Memory B cell (primary cell): ENCODE results near the gene WDR45.

ENCODE experiments used
- ATAC-seq: fragments of 150-1000 bp; cut with Tn5 transposase; 2 replicates; pipeline ENCODE4 v1.10.0; 2021; ENCODE audit warnings: low read depth, mild to moderate bottlenecking, moderate library complexity
- DNase-seq, 2 donors: peaks; one replicate each; pipeline ENCODE4 v3.0.0; 2022; ENCODE audit warnings: low spot score in 2 of 2
- H3K27ac Mint-ChIP-seq: one replicate; pipeline ENCODE4 v1.8.0; 2022; ENCODE audit warnings: mild to moderate bottlenecking, moderate library complexity, mixed read lengths
- H3K27me3 Mint-ChIP-seq: one replicate; pipeline ENCODE4 v1.8.0; 2022; ENCODE audit warnings: mixed read lengths
- H3K36me3 Mint-ChIP-seq: one replicate; pipeline ENCODE4 v1.8.0; 2022; ENCODE audit warnings: mild to moderate bottlenecking, mixed read lengths
- H3K4me1 Mint-ChIP-seq: one replicate; pipeline ENCODE4 v1.8.0; 2022; ENCODE audit warnings: mixed read lengths
- H3K4me3 Mint-ChIP-seq: one replicate; pipeline ENCODE4 v1.8.0; 2022; ENCODE audit warnings: mild to moderate bottlenecking, moderate library complexity, mixed read lengths
- H3K9me3 Mint-ChIP-seq: one replicate; pipeline ENCODE4 v1.8.0; 2022; ENCODE audit warnings: mixed read lengths

The WDR45 gene

DNA sequence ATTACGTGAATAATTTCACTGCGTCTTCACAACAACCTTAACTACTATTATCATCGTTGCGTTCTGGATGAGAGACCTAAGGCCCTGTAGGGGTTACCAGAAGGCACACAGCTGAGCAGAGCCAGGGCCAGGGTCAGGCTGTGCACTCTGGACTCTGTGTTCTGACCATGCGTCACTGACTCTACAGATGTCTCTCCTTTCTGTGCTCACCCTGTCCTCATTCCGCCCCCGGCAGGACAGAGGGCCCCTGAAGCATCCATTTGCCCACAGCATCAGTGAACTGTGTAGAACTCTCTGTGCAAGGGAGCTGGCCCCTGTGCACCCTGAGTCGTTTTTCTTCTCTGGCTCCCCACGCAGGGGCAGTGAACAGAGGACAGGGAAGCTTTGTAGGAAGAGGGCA lies 22.5 kb upstream of the WDR45 start:
- DNase-seq, result no peak
- ATAC-seq, result no peak
- Mint-ChIP-seq H3K4me1 (peaks cover 3% of the 10 kb centered on the region), H3K9me3 (no peaks in the 10 kb centered on the region), H3K27me3 (no peaks in the 10 kb centered on the region), H3K4me3 (no peak overlapping the region), H3K36me3 (no peaks in the 10 kb centered on the region), H3K27ac (no peak overlapping the region)

DNA sequence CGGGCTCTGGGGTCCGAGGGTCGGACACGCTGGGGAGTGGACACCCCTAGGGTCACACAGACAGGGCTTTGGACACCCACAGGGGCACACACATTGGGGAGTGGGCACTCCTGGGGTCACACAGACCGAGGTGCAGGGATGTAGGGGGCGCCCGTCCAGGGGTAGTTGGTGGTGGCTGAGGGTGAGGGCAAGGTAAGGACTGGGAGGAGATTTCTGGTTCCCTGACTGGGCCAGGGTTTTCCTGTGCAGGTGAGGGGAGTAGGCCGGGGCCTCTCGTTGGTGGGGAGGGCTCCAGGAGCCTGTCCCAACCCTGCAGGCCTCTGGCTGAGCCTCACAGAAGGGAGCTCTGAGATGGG lies 21.9 kb upstream of the WDR45 start:
- Mint-ChIP-seq H3K4me1 (peaks cover 3% of the 10 kb centered on the region), H3K9me3 (no peaks in the 10 kb centered on the region), H3K27me3 (no peaks in the 10 kb centered on the region), H3K4me3 (peak overlapping the region; percentile 89), H3K27ac (no peak overlapping the region), H3K36me3 (no peaks in the 10 kb centered on the region)
- DNase-seq, result no peak
- no peak for ATAC-seq

DNA sequence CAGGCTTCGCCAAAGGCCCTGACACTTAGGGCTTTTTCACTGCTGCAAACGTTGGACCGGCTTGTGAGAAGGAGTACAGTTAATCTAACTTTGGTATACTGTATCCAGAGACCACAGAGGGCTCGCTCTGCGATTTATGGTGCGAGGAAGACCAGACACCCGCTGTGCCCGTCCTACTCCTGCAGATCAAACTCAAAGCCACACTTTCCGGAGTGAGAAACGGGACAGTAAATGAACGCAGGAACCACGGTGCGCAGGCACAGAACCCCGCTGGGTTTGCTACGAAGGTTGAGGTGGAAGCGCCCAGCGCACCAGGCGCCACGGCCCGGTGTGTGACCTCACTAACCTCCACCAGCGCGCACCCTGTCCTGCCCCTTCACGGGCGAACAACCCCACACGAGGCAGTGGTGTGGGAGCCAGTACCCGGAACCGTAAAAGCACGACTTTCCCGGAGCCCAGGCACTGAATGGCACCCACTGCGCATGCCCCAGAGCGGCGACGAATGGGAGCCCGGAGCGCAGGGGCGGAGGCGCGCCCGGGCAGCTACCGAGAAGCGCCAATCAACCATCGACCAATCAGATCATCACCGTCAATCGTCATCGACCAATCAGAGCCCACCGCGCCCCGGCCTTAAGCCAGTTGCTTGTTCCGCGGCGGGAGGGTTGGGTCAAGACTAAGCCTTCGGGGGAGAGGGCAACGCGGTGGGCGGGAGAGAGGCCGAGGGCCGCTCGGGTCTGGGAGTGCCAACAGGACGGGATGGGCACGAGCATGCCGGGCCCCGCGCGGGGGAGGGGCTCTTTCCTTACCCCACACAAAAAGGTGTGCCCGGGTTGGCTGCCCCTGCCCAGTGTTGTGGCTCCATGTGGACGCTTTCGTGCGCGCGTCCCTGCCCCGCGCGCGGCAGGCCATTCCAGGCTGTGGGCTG lies 21.3 kb upstream of the WDR45 start:
- H3K27me3 Mint-ChIP-seq, result no peaks in the 10 kb centered on the region
- DNase-seq, result peak; percentile 68 to 75
- peaks cover 3% of the 10 kb centered on the region for H3K4me1 Mint-ChIP-seq
- no peaks in the 10 kb centered on the region for H3K36me3 Mint-ChIP-seq
- H3K4me3 Mint-ChIP-seq, result peak overlapping the region; percentile 89
- ATAC-seq, result peak; percentile 90
- H3K9me3 Mint-ChIP-seq, result no peaks in the 10 kb centered on the region
- peak overlapping the region; percentile 87 for H3K27ac Mint-ChIP-seq

GRCh38 chrX:49096419-49096818 lies 16.7 kb upstream of the WDR45 start:
- Mint-ChIP-seq H3K27ac (no peak overlapping the region), H3K9me3 (no peaks in the 10 kb centered on the region)
- ATAC-seq, result no peak

DNA sequence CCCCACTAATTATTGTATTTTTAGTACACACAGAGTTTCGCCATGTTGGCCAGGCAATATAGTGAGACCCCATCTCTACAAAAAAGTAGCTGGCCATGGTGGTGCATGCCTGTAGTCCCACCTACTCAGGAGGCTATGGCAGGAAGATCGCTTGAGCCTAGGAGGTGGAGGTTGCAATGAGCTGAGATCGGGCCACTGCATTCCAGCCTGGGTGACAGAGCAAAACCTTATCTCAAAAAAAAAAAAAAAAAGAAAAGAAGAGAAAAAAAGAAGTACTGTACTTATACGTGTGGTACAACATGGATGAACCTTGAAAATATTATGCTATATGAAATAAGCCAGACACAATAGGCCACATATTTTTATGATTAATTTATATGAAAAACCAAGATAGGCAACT lies 9.9 kb upstream of the WDR45 start:
- H3K4me3 Mint-ChIP-seq, result no peak overlapping the region
- no peak overlapping the region for H3K27ac Mint-ChIP-seq
- H3K9me3 Mint-ChIP-seq, result no peaks in the 10 kb centered on the region
- no peaks in the 10 kb centered on the region for H3K36me3 Mint-ChIP-seq
- no peak for ATAC-seq
- DNase-seq, result no peak
- H3K27me3 Mint-ChIP-seq, result no peaks in the 10 kb centered on the region
- H3K4me1 Mint-ChIP-seq, result no peaks in the 10 kb centered on the region

More at GRCh38 chrX:49096419-49096818, 16.7 kb upstream of the WDR45 start:
- H3K4me3 Mint-ChIP-seq, result no peak overlapping the region
- H3K36me3 Mint-ChIP-seq, result no peaks in the 10 kb centered on the region
- H3K4me1 Mint-ChIP-seq, result no peaks in the 10 kb centered on the region
- no peak for DNase-seq
- H3K27me3 Mint-ChIP-seq, result no peaks in the 10 kb centered on the region

DNA sequence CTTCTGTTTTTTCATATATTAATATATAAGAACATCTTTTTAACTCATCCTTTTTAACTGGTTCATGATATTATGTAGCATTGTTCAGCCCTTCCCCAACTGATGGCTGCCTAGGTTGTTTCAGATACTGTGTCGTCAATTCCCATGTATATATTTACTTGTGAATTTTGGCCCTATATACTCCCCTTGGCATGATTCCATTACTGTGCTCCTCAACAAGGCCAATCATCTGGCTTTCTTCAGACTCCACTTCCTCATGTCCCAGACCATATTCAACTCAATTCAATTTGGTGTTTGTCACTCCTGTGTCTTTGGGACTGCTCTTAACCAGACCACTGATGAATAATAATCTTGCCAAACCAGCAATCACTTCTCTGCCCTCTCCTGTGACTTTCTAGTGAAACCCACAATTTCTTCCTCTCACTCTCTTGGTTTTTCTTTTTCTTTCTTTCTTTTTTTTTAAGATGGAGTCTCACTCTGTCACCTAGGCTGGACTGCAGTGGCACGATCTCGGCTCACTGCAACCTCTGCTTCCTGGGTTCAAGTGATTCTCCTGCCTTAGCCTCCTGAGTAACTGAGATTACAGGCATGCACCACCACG lies 2.7 kb upstream of the WDR45 start:
- Mint-ChIP-seq H3K27me3 (no peaks in the 10 kb centered on the region), H3K9me3 (no peaks in the 10 kb centered on the region), H3K36me3 (peaks cover 10% of the 10 kb centered on the region), H3K4me3 (no peak overlapping the region), H3K27ac (no peak overlapping the region), H3K4me1 (peaks cover 12% of the 10 kb centered on the region)
- DNase-seq (no peak), ATAC-seq (no peak)

GRCh38 chrX:49077941-49078340 lies 1.7 kb downstream of the WDR45 start:
- Mint-ChIP-seq H3K9me3 (no peaks in the 10 kb centered on the region), H3K36me3 (peaks cover 10% of the 10 kb centered on the region), H3K27ac (no peak overlapping the region), H3K4me1 (peaks cover 19% of the 10 kb centered on the region), H3K27me3 (no peaks in the 10 kb centered on the region), H3K4me3 (no peak overlapping the region)
- DNase-seq, result no peak
- no peak for ATAC-seq

- Mint-ChIP-seq H3K27ac (no peak overlapping the region), H3K4me3 (no peak overlapping the region), H3K9me3 (no peaks in the 10 kb centered on the region), H3K4me1 (peaks cover 23% of the 10 kb centered on the region), H3K27me3 (no peaks in the 10 kb centered on the region), H3K36me3 (peaks cover 17% of the 10 kb centered on the region)
- DNase-seq (no peak), ATAC-seq (no peak)
These were observed 4.3 kb downstream of the WDR45 start for GRCh38 chrX:49075347-49075746.

DNA sequence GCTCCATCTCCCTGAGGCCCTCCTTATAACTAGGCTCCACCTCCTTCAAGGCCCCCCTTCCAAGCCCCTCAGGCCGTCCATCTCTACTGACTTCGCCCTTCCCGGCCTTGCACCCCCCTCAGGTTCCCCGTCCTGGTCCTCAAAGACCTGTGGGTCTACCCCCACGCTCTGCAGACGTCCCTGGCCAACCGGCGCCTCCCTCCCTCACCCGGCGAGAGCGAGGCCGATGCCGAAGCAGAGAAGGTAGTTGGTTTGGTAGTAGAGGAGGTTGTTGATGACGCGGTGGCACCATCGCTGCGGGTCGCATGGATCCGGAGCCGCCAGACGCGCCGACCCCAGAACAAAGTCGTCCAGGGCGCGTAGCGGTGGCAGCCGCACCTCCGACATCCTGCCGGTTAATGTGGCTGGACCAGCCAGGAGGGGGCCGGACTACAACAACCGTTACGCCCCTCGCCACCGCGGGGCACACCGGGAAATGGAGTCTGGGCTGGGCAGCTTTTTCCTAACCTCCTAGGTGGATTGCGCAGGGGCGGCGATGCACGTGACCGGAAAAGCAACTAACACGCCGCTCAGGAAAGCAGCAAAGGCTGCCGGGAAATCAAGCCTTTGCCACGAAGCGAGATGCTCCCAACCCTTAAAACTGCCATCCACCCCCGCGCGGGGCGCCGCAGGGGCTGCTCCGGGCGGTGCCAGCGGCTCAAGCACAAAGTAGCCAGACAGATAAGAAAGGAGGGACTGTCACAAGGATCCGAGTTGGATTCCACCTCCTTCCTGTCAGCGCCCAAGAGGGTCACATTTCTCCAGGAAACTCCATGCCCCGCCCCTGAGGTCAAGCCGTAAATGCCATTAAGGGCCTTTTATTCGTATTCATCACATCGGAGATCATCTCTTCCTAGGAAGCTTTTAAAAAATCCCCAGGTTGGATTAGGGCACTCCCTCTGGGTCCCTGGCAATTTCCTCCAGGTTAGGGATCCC lies 5.8 kb downstream of the WDR45 start, which contains the start of gene PRAF2:
PRAF2 (minus strand) TSS at position 402 of the 975 bp plus-strand sequence; CDS start at position 387, 15 bp downstream.
- peak within 1 kb of the TSS; percentile 82 for H3K4me3 Mint-ChIP-seq
- peak within 1 kb of the TSS; percentile 46 for H3K27ac Mint-ChIP-seq
- peak; percentile 59 to 60 for DNase-seq
- H3K4me1 Mint-ChIP-seq, result peaks cover 16% of the 10 kb centered on the region
- no peaks in the 10 kb centered on the region for H3K9me3 Mint-ChIP-seq
- peaks cover 14% of the 10 kb centered on the region for H3K36me3 Mint-ChIP-seq
- peak; percentile 97 for ATAC-seq
- H3K27me3 Mint-ChIP-seq, result no peaks in the 10 kb centered on the region

GRCh38 chrX:49072712-49073095 lies 7.0 kb downstream of the WDR45 start:
- Mint-ChIP-seq H3K4me1 (peaks cover 11% of the 10 kb centered on the region), H3K4me3 (no peak overlapping the region), H3K9me3 (no peaks in the 10 kb centered on the region), H3K36me3 (peaks cover 11% of the 10 kb centered on the region), H3K27me3 (no peaks in the 10 kb centered on the region), H3K27ac (no peak overlapping the region)
- ATAC-seq, result no peak
- no peak for DNase-seq

DNA sequence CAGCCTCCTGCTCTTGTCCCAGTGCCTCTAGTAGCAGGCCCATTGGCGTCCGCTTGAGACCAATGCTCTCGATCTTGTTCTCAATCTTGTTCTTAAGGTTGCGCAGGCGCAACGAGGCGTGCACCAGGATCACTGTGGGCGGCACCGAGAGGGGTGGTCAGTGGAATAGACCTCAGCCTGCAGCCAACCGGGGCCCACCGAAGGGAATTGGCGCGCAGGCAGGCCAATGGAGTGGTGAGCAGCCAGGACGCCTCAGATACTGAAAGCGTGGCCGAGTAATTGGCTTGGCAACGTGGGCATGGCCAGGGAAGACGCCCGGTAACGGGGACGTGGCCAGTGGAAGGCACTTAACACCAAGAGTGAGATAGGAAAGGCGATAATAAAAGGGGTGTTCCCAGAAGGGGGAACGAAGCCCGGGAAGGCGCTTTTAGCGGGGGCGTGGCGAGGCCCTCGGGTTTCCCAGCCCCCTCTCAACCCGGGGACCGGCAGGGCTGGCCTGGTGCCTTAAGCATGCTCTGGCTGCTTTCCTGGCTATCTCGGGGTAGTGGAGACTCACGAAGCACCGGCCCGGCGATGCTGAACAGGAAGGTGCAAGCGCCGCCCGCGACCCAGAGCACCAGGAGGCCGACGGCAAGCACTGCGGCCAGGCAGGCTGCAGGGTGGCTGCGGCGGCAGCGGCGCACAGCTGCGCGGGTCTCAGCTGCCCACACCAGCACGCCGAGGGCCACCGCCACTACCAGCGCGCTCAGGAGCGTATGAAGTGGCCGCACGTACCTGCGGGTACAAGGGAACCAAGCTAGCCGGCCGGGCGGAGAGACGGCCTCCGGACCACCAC lies 7.6 kb downstream of the WDR45 start:
- H3K9me3 Mint-ChIP-seq, result no peaks in the 10 kb centered on the region
- ATAC-seq (no peak), DNase-seq (no peak)
- peaks cover 11% of the 10 kb centered on the region for H3K4me1 Mint-ChIP-seq
- no peak overlapping the region for H3K4me3 Mint-ChIP-seq
- H3K36me3 Mint-ChIP-seq, result peaks cover 11% of the 10 kb centered on the region
- H3K27me3 Mint-ChIP-seq, result no peaks in the 10 kb centered on the region
- no peak overlapping the region for H3K27ac Mint-ChIP-seq

DNA sequence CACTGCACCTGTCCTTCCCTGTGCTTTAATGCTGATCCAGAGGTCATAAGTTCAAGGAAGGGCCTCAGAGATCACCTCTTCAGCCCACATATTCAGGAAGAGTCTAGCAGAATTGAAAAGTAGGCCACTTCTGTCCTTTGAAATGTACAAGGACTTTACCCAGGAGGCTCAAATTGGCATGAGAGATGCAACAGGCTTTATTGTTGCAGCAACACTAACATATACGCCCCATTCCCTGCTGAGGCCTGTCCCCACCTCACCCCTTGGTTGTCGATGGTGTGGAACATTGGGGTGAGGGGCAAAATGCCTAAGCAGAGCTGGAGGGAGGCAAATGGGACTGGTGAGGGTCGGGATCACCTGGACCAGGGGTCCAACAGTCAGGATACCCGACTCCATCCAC lies 8.7 kb downstream of the WDR45 start:
- Mint-ChIP-seq H3K4me1 (peaks cover 11% of the 10 kb centered on the region), H3K9me3 (no peaks in the 10 kb centered on the region), H3K27me3 (no peaks in the 10 kb centered on the region), H3K36me3 (peaks cover 11% of the 10 kb centered on the region), H3K4me3 (no peak overlapping the region), H3K27ac (no peak overlapping the region)
- no peak for DNase-seq
- no peak for ATAC-seq

DNA sequence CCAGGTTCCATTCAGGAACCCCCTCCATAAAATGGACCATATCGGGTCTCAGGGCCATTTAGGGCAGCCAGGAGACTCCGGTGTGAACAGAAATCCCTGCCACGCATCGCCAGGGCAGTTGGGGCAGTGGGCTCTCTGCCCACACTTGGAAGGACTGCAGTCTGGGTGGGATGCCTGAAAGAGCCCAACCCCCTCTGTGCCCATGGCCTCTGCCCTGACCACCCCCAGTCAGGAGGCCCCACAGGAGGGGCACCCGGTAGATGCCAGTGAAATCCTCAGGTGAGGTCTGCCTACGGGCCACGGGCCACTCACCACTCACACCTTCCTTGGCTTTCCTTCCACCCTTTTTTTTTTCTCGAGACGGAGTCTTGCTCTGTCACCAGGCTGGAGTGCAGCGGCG lies 10.6 kb downstream of the WDR45 start:
- Mint-ChIP-seq H3K27me3 (no peaks in the 10 kb centered on the region), H3K4me1 (peaks cover 11% of the 10 kb centered on the region), H3K4me3 (no peak overlapping the region), H3K9me3 (no peaks in the 10 kb centered on the region), H3K27ac (no peak overlapping the region), H3K36me3 (peaks cover 11% of the 10 kb centered on the region)
- DNase-seq, result no peak
- ATAC-seq, result no peak
